ENCODE data around the gene CARNS1. TPM values are rescaled to one million over a fixed set of nuclear protein-coding genes. Genes with fewer than 3 reads are reported as not detected.

CARNS1 gene
- total RNA-seq, 1 donor from 2014 or later = 17.2 TPM

- H3K9ac ChIP-seq (ENCODE audit: low read depth in 1 of 3, low read length in 3 of 3) = peak overlapping the region in 1 of 3 donors; percentile 45
- H3K4me1 ChIP-seq (ENCODE audit: control insufficient read depth in 3 of 3, insufficient read depth in 3 of 3, low read length in 3 of 3) = peaks cover 7 to 24% (median 16%) of the 10 kb centered on the region in 3 donors
- peak overlapping the region; percentile 19 for H3K27ac ChIP-seq (ENCODE audit: low read depth, low read length)
- H3K36me3 ChIP-seq (ENCODE audit: control insufficient read depth in 3 of 3, insufficient read depth in 3 of 3, low read length in 3 of 3) = peaks cover 42 to 57% (median 52%) of the 10 kb centered on the region in 3 donors
- no peaks in the 10 kb centered on the region for H3K9me3 ChIP-seq (ENCODE audit: control insufficient read depth in 3 of 3, low read length in 3 of 3)
- H3K4me3 ChIP-seq (ENCODE audit: low read length in 3 of 3) = no peak overlapping the region
- no peaks in the 10 kb centered on the region for H3K27me3 ChIP-seq (ENCODE audit: control insufficient read depth in 3 of 3, insufficient read depth in 3 of 3, low read length in 3 of 3)
These were observed 19.7 kb downstream of the CARNS1 start for GRCh38 chr11:67435031-67435726.

DNA sequence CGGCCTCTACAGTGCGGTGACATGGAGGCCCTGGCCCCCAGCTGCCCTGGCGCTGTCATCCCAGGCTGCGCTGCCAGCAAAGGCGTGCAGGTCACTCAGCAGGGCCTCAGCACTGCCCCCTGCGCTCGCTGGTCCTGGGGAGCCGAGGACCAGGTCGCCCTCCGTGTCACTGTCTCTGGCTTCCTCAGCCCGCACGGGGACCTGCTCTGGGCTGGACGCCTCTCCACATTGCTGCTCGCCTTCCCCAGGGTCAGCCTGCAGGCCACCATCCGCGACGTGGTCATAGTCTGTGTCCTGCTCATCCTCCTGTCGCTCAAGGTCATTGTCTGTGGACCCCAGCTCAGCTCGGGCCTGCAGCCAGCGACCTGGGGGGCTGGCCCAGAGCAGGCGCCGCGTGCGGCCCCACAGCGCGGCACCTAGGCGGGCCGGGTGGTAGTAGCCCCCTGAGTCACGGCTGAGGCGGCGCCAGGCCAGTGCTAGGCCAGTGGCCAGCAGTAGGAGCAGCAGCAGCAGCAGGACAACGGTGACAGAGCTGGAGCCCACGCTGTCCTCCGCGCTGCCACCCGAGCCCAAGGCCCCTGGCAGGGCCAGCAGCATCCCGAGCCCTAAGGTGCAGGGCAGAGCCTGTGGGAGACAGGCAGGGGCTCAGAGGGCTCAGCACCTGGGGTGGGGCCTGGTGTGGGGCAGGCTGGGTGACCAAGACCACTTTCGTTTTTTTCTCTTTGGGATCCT, 20.4 kb downstream of the CARNS1 start:
- H3K27me3 ChIP-seq (ENCODE audit: control insufficient read depth in 3 of 3, insufficient read depth in 3 of 3, low read length in 3 of 3) = no peaks in the 10 kb centered on the region
- H3K9me3 ChIP-seq (ENCODE audit: control insufficient read depth in 3 of 3, low read length in 3 of 3) = no peaks in the 10 kb centered on the region
- H3K4me1 ChIP-seq (ENCODE audit: control insufficient read depth in 3 of 3, insufficient read depth in 3 of 3, low read length in 3 of 3) = peaks cover 10 to 26% (median 20%) of the 10 kb centered on the region in 3 donors
- H3K4me3 ChIP-seq (ENCODE audit: low read length in 3 of 3) = no peak overlapping the region
- H3K36me3 ChIP-seq (ENCODE audit: control insufficient read depth in 3 of 3, insufficient read depth in 3 of 3, low read length in 3 of 3) = peaks cover 37 to 52% (median 48%) of the 10 kb centered on the region in 3 donors
- peak overlapping the region in 1 of 3 donors; percentile 45 for H3K9ac ChIP-seq (ENCODE audit: low read depth in 1 of 3, low read length in 3 of 3)
- H3K27ac ChIP-seq (ENCODE audit: low read depth, low read length) = peak overlapping the region; percentile 19

DNA sequence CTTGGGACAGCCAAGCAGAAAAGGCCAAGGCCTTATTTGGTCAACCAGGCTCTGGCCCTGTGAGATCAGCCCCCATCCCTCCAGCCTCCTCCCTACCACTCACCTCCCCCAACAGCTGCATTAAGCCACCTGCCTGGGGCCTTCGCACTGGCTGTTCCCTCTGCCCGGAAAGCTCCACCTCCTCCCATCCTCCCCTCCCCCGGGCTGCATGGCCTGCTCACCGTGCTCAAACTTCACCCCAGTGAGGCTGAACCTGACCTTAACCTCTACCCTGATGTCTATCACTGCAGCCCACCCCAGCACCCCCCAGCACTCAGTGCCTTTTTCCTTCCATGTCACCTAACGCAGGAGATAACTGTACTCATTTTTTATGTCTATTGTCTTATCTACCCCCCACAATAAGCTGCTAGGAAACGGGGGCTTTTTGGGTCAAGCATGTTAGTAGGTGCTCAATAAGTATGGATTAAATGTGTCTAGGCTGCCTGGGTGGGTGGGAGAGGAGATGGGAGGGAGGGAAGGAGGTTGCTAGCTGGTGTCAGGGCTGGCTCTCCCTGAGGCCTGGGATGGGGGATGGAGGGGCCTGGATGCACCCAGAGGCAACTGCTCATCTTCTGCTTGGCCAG, 21.1 kb downstream of the CARNS1 start:
- Histone ChIP-seq H3K27me3 (ENCODE audit: control insufficient read depth in 3 of 3, insufficient read depth in 3 of 3, low read length in 3 of 3) (no peaks in the 10 kb centered on the region), H3K4me1 (ENCODE audit: control insufficient read depth in 3 of 3, insufficient read depth in 3 of 3, low read length in 3 of 3) (peaks cover 14 to 28% (median 20%) of the 10 kb centered on the region in 3 donors), H3K27ac (ENCODE audit: low read depth, low read length) (peak overlapping the region; percentile 19), H3K4me3 (ENCODE audit: low read length in 3 of 3) (no peak overlapping the region), H3K36me3 (ENCODE audit: control insufficient read depth in 3 of 3, insufficient read depth in 3 of 3, low read length in 3 of 3) (peaks cover 36 to 47% (median 46%) of the 10 kb centered on the region in 3 donors), H3K9ac (ENCODE audit: low read depth in 1 of 3, low read length in 3 of 3) (peak overlapping the region in 1 of 3 donors; percentile 33), H3K9me3 (ENCODE audit: control insufficient read depth in 3 of 3, low read length in 3 of 3) (no peaks in the 10 kb centered on the region)

DNA sequence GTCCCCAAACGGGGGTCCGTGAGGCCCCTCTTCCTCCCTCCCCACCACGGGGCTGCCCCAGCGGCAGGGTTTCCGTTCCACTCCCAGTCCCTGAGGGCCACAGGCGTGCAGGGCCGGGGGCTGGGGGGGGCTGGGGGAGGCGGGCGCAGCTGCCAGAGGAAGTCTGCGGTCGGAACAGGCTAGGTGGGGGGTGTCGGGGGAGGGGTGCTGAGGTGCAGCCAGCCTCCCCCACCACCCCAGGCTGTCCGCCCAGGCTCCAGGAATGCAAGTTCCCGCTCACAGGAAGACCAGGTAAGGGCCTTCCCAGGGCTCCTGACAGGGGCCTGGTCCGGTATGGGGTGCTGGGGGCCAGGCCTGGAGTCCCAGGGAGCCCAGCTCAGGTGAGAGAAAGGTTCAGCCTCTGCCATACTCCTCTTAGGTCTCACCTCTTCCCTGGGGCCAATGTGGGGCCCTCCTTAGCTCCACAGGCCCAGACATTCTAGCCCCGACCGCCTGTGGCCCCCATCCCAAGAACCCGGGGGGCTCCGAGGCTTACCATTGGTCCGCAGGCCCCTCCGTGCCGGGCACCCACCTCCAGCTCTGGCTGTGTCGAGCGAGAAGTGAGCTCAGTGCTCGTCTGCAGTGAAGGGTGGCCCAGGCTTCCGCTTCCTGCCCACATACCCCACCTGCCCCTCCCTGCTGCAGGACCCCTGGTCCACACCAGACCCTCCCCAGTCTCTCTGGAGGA, 21.8 kb downstream of the CARNS1 start, which contains the start of gene PTPRCAP:
Gene PTPRCAP, minus strand, starts transcription at position 601 of the 727 bp plus-strand sequence. Its CDS starts 63 bp downstream, at position 538.
- H3K4me3 ChIP-seq (ENCODE audit: low read length in 3 of 3) = no peak within 1 kb of the TSS
- H3K9me3 ChIP-seq (ENCODE audit: control insufficient read depth in 3 of 3, low read length in 3 of 3) = no peaks in the 10 kb centered on the region
- H3K27me3 ChIP-seq (ENCODE audit: control insufficient read depth in 3 of 3, insufficient read depth in 3 of 3, low read length in 3 of 3) = no peaks in the 10 kb centered on the region
- peaks cover 18 to 33% (median 25%) of the 10 kb centered on the region in 3 donors for H3K4me1 ChIP-seq (ENCODE audit: control insufficient read depth in 3 of 3, insufficient read depth in 3 of 3, low read length in 3 of 3)
- peak within 1 kb of the TSS in 1 of 3 donors; percentile 33 for H3K9ac ChIP-seq (ENCODE audit: low read depth in 1 of 3, low read length in 3 of 3)
- H3K27ac ChIP-seq (ENCODE audit: low read depth, low read length) = no peak within 1 kb of the TSS
- H3K36me3 ChIP-seq (ENCODE audit: control insufficient read depth in 3 of 3, insufficient read depth in 3 of 3, low read length in 3 of 3) = peaks cover 29 to 46% (median 40%) of the 10 kb centered on the region in 3 donors

DNA sequence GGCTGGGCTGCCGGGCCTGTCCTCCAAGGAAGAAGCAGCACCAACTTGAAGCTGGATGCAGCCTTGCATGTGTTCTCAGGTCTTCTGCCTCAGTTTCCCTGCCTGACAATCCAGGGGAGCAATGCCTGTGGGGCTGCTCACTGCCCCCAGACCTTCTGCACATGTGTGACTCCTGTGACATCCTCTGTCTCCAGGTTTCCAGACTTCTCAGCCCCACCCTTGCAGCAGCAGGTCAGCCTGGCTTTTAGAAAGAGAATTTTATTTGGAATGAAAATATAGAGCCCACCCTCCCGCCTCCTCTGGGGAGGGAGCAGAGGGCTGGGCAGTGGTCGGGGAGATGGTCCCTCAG, 22.3 kb downstream of the CARNS1 start:
- no peak overlapping the region for H3K4me3 ChIP-seq (ENCODE audit: low read length in 3 of 3)
- H3K27ac ChIP-seq (ENCODE audit: low read depth, low read length) = no peak overlapping the region
- H3K36me3 ChIP-seq (ENCODE audit: control insufficient read depth in 3 of 3, insufficient read depth in 3 of 3, low read length in 3 of 3) = peaks cover 24 to 42% (median 35%) of the 10 kb centered on the region in 3 donors
- H3K27me3 ChIP-seq (ENCODE audit: control insufficient read depth in 3 of 3, insufficient read depth in 3 of 3, low read length in 3 of 3) = no peaks in the 10 kb centered on the region
- H3K9me3 ChIP-seq (ENCODE audit: control insufficient read depth in 3 of 3, low read length in 3 of 3) = no peaks in the 10 kb centered on the region
- peaks cover 23 to 38% (median 30%) of the 10 kb centered on the region in 3 donors for H3K4me1 ChIP-seq (ENCODE audit: control insufficient read depth in 3 of 3, insufficient read depth in 3 of 3, low read length in 3 of 3)
- no peak overlapping the region for H3K9ac ChIP-seq (ENCODE audit: low read depth in 1 of 3, low read length in 3 of 3)

DNA sequence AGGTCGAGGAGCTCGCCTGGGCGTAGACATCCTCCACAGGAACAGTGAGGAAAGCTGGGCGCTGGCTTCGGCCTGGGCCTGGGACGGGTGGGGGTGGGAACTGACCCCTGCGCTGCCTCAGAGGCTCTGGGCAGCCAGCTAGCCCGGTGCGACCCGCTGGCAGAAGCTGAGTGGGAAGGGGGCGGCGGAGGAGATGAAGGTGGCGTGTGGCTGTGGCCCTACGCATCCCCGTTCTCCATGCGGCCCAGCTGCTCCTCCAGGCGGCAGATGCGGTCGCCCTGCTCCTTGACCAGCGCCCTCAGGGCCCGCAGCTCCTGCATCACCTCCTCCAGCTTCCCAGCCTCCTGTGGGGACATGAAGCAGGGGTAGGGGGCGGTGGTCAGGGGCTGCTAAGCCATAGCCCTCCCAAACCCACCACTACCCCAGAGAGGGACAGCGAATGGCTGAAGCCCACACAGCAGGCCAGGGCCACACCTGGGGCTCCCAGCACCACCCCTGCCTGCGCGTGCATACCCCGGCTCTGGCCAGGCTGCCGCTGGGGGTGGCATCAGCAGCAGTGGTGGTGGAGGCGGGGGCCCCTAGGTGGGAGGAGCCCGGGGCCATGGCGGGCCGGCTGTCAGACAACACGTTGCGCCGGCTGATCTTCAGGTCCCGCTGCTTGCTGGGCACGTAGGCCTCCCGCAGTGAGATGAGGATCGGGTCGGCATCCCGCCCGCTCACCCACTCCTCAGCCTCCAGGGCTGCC, 22.9 kb downstream of the CARNS1 start:
- no peak overlapping the region for H3K9ac ChIP-seq (ENCODE audit: low read depth in 1 of 3, low read length in 3 of 3)
- H3K27me3 ChIP-seq (ENCODE audit: control insufficient read depth in 3 of 3, insufficient read depth in 3 of 3, low read length in 3 of 3) = no peaks in the 10 kb centered on the region
- H3K27ac ChIP-seq (ENCODE audit: low read depth, low read length) = no peak overlapping the region
- H3K4me1 ChIP-seq (ENCODE audit: control insufficient read depth in 3 of 3, insufficient read depth in 3 of 3, low read length in 3 of 3) = peaks cover 25 to 41% (median 32%) of the 10 kb centered on the region in 3 donors
- no peak overlapping the region for H3K4me3 ChIP-seq (ENCODE audit: low read length in 3 of 3)
- H3K9me3 ChIP-seq (ENCODE audit: control insufficient read depth in 3 of 3, low read length in 3 of 3) = no peaks in the 10 kb centered on the region
- H3K36me3 ChIP-seq (ENCODE audit: control insufficient read depth in 3 of 3, insufficient read depth in 3 of 3, low read length in 3 of 3) = peaks cover 19 to 37% (median 30%) of the 10 kb centered on the region in 3 donors

DNA sequence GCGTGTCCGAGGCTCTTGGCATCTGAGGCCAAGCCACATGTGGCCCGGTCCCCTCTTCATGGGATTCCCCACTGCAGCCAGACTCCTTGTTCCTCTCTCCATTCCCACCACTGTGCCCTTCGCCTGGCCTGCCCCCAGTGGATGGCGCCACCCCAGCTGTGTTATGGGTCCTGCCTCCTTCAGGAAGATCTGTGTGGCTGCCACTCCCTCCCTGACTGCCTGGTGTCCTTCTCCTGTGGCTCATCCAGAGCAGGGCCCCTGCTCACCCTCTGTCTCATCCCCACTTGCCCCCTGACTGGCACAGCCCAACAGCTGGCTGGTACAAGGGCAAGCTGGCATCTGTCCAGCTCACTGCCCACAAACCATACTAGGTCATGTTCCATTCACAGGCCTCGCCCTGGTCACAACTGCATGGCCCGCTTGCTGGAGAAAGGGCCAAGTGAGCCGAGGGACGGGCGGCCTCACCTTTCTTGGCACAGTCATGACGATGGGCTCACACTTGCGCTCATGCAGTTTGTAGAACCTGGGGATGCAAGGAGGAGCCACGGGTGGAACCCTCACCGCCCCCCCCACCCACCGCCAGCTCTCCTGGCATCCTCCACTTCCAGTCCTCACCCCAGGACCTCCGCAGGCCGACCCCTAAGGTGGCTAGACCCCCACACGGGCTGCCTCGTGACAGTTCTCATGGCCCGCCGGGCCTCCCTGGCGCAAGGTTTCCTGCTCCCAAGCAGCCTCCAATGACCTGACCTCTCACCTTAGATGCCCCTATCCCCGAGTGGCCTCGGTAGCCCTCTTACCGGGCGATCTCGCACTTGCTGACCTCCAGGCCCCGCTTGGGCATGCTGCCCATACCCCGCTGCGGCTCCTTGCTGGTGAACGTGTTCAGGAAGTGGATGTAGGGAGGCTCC, 24.1 kb downstream of the CARNS1 start:
- peaks cover 6 to 24% (median 18%) of the 10 kb centered on the region in 3 donors for H3K36me3 ChIP-seq (ENCODE audit: control insufficient read depth in 3 of 3, insufficient read depth in 3 of 3, low read length in 3 of 3)
- H3K9me3 ChIP-seq (ENCODE audit: control insufficient read depth in 3 of 3, low read length in 3 of 3) = no peaks in the 10 kb centered on the region
- H3K27ac ChIP-seq (ENCODE audit: low read depth, low read length) = peak overlapping the region; percentile 51
- H3K27me3 ChIP-seq (ENCODE audit: control insufficient read depth in 3 of 3, insufficient read depth in 3 of 3, low read length in 3 of 3) = no peaks in the 10 kb centered on the region
- H3K4me3 ChIP-seq (ENCODE audit: low read length in 3 of 3) = no peak overlapping the region
- H3K9ac ChIP-seq (ENCODE audit: low read depth in 1 of 3, low read length in 3 of 3) = peak overlapping the region in 2 of 3 donors; percentile 45 to 50
- H3K4me1 ChIP-seq (ENCODE audit: control insufficient read depth in 3 of 3, insufficient read depth in 3 of 3, low read length in 3 of 3) = peaks cover 25 to 41% (median 32%) of the 10 kb centered on the region in 3 donors

GRCh38 chr11:67440229-67441097, 25.0 kb downstream of the CARNS1 start:
- H3K36me3 ChIP-seq (ENCODE audit: control insufficient read depth in 3 of 3, insufficient read depth in 3 of 3, low read length in 3 of 3) = peaks cover 4 to 17% (median 12%) of the 10 kb centered on the region in 3 donors

More at GRCh38 chr11:67440229-67441097, 25.0 kb downstream of the CARNS1 start:
- no peak overlapping the region for H3K4me3 ChIP-seq (ENCODE audit: low read length in 3 of 3)
- H3K9ac ChIP-seq (ENCODE audit: low read depth in 1 of 3, low read length in 3 of 3) = peak overlapping the region in 1 of 3 donors; percentile 57
- H3K9me3 ChIP-seq (ENCODE audit: control insufficient read depth in 3 of 3, low read length in 3 of 3) = no peaks in the 10 kb centered on the region
- peaks cover 25 to 41% (median 32%) of the 10 kb centered on the region in 3 donors for H3K4me1 ChIP-seq (ENCODE audit: control insufficient read depth in 3 of 3, insufficient read depth in 3 of 3, low read length in 3 of 3)
- no peaks in the 10 kb centered on the region for H3K27me3 ChIP-seq (ENCODE audit: control insufficient read depth in 3 of 3, insufficient read depth in 3 of 3, low read length in 3 of 3)
- H3K27ac ChIP-seq (ENCODE audit: low read depth, low read length) = peak overlapping the region; percentile 51
